Endometrium (tissue), 2 donors: ENCODE data around the gene ROR1.

Experiments used
- FAIRE-seq: peaks from 2 replicates; lab custom pipeline; 2012; peaks lifted over from hg19 to GRCh38; lab: Jason Lieb, UNC
- donor health status: control.
- donor health status: control.

Gene ROR1

DNA sequence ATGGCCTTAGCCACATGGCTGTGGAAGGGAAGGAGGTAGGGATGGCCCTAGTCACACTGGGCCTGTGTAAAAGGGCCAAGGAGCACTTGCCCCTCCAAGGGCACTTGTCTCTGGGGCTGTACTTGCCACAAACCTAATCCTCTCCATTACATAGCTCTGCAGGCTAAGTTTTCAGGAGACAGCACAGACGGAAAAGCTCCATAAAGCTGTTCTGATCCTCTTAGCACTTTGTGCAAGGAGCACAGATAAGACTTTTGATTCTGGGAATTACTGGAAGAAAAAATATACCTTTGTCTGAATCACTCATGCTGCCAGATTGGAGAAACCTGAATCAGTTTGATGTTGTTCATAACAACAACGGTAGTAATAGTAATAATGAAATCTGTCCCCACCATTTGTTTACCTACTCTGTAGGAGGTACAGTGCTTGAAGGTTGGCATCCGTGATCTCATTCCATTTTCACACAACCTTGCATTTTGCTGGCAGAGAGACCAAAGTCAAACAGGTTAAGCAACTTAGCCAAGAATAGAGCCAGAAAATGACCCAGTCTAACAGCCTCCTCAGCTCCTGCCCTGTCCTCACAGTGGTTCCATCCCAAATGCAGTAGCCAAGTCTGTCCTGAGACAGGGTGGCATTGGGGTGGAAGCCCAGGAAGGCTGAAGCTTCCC is 207.1 kb downstream of the ROR1 start:
- FAIRE-seq, result no peak

GRCh38 chr1:63981408-63981773 is 207.6 kb downstream of the ROR1 start:
- no peak for FAIRE-seq

- FAIRE-seq, result no peak
Observed at GRCh38 chr1:63982201-63982600, 208.4 kb downstream of the ROR1 start.

DNA sequence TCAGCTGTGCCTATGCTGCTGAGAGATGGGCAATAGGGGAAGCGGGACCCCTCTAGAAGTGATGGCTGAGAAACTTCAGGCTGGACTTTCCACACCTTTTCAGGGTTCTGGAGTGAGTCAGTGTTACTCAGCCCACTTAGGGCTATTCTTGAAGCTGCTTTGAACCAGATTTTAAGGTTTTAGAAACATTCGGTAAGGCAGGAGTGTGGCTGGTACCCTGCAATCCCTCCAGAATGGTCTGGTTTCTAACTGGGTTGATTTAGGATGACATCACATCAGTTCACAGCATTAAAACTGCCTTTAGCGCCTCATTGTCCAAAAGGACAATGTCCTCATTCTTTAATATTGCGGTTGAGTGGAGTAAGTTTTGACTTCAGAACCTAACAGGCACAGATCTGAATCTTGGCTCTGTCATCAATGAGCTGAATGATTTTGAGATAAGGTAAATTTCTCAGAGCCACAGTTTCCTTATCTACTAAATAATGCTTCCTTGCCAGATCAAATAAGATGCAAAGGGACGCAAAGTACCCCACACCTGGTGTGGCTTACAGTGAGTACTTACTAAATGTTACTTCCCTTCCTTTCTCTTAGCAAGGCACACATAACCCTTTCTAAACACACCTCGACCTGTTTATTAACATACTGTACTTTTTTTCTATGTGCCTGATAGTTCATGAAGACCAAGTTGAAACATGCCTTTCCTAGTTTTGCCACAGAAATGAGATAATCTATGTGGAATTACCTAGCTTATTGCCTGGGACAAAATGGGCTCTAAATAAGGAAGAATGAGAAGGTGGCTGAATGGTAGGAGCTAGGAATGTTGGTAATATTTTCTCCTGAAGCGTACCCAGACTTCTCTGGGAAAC is 209.8 kb downstream of the ROR1 start:
- no peak for FAIRE-seq

DNA sequence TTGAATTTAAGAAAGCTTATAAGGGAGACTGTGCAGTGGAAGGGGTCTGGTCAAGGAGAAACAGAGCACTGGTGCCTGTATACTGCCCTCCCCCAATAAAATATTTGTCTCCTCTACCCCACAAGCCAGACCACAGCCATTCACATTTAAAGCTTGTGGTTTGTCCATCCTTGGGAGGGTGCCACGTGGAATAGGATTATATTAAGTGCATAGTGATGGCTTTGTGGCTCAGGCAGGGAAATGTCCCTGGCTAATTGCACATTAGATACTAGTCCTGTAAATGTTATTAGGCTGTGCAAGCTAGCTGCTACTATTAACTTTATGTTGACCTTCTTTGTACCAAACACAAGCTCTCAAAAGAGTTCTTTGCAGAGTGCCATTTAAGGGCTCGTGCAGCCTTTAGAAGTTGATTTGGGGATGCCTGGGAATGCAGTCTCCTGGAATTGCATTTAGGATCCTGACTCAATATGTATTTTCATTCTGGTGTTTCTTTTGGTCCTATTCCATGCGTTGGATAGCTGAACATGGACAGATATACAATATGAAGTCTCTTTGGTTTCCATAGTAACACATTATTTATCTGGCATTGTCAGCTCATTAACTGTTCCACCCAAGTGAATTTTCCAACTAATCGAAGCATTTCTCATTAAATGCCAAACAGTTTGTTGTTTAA is 210.6 kb downstream of the ROR1 start:
- FAIRE-seq, result no peak

- no peak for FAIRE-seq
Observed at GRCh38 chr1:63984930-63985290, 211.1 kb downstream of the ROR1 start.

DNA sequence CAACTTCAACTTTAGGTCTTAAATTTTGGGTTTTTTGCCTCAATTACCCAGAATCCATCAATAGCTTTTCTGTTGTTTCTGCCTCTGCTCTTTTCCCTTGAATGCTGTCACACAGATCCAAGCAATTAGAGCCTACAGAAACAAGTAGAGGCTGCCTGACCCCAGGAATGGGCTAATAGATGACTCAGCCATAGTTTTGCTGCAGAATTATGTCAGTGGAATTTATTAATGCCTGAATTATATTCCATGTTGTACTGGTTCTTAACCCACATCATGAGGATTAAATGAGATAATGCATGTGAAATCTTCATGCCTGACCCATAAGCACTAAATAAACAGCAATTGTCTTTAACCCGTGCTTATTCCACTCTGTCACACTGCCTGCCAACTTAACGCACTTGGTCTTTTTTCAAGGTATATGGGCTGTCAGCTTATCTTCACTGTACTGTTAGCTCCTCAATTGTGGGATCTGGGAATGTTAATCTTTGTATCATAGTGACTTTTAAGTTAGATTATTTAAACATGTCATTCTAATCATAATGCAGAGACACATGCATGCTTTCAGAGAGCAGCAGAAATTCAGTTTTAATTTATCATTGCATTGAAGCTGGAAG is 213.3 kb downstream of the ROR1 start:
- no peak for FAIRE-seq

GRCh38 chr1:63987628-63988024 is 213.8 kb downstream of the ROR1 start:
- FAIRE-seq, result no peak

GRCh38 chr1:63988941-63989340 is 215.1 kb downstream of the ROR1 start:
- no peak for FAIRE-seq

DNA sequence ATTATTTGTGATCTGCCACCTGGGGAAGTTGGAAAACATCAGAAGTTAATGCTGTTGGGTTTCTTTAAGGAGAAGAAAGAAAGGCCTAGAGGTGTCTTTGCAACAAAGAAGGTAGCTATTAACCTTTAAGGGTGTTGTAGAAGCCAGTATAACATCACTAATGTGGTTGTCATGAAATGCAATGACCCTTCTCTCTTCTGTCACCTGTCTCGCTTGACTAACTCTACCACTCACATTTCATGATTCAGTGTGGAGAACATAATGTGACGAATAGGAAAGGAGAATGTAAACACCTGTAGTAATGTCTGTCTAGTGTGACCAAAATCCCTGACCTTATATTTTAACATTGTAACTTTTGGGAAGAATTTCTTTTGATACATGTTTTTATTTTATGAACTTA is 217.9 kb downstream of the ROR1 start:
- FAIRE-seq, result no peak

DNA sequence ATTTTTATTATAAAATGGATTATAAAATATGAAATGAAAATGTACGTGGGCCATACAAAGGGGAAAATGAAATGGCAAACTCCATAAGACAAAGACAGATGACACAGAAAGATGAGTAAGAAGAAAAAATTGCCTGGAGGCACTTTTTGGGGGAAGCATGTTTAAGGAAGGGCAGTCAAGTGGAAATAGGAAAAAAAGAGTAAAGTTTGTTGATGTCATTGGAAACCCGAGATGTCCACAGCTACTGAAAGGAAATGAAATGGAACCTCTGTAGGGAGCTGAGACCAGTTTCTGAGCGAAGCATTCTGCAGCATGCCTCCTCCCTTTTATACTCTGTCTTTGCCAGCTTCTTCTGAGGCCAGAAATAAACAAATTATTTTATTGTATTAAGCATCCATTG is 226.2 kb downstream of the ROR1 start:
- no peak for FAIRE-seq

- no peak for FAIRE-seq
Observed at GRCh38 chr1:64001038-64001437, 227.2 kb downstream of the ROR1 start.

DNA sequence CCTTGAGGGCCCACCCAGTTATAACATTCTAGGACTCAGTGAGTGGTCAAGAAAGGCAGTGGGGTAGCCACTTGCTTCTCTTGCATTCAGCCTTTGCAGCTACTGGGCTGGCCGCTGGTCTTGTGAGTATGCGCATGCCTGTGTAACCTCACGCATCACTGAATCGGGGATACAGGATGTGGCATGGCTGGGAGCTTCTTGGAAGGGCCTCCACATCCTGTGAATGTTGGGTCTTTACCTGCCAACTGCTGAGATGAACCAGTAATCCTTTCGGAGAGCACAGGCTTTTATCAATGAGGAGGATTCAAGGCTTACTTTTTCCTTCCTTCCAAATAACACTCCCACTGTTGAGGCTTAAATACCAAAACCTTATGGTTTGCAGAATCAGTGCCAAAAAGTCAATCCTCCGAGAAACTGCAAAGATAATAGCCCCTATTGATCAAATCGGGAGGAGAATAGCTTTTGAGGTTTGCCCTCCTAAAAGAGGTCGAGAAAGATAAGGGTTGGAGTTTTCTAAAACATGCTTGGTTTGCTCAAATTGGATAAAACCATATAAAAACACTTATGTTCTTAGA is 230.7 kb downstream of the ROR1 start:
- FAIRE-seq, result no peak

- no peak for FAIRE-seq
Observed at GRCh38 chr1:64005801-64006200, 232.0 kb downstream of the ROR1 start.

DNA sequence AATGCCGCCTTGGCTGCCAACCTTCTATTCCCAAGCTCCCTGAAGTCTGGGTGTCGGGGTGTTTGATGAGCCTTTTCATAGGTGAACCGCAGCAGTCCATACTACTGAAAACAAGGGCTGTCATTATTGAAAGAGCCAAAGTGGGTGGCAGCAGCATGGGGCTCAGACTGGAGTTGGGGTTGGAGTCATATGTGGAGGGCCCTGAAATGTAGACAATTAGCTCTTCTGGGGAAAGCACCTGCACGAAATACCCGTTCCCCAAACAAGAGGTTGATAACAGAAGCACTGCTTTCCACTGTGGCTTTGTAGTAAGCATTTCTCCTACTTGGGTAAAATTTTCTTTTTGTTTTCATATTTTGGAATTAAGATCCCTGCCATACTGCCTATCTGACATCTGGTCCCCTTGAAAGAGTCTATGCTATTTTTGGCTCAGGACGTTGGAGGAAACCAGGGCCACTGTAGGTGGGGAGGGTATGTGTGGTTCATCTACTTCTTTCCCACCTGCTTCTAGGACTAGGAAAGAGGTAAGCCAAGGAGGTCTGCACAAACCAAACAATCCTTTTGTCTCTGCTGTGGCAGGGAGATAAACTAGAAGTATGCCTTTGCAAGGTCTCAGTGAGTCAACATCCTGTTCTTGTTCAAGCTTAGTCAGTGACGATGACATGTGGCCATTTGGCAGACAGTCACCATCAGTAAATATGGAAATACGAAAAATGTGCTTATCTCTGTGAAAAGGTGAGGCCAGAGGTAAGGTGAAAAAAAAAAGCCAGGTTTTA is 232.6 kb downstream of the ROR1 start:
- FAIRE-seq, result no peak

- no peak for FAIRE-seq
Observed at GRCh38 chr1:64010316-64010715, 236.5 kb downstream of the ROR1 start.

GRCh38 chr1:64013395-64013794 is 239.6 kb downstream of the ROR1 start:
- no peak for FAIRE-seq

DNA sequence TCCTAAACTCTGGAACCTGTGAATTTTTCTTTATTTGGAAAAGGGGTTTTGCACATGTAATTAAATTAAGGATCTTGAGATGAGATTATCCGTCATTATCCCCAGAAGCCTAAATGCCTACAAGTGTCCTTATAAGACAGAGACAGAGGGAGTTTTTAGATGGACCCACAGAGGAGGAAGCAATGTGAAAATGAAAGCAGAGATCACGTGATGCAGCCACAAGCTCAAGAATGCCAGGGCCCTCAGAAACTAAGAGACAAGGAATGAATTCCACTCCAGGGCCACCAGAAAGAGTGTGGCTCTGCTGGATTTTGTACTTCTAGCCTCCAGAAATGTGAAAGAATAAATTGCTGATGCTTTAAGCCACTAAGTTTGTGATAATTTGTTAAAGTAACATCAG is 246.0 kb downstream of the ROR1 start:
- FAIRE-seq, result no peak

DNA sequence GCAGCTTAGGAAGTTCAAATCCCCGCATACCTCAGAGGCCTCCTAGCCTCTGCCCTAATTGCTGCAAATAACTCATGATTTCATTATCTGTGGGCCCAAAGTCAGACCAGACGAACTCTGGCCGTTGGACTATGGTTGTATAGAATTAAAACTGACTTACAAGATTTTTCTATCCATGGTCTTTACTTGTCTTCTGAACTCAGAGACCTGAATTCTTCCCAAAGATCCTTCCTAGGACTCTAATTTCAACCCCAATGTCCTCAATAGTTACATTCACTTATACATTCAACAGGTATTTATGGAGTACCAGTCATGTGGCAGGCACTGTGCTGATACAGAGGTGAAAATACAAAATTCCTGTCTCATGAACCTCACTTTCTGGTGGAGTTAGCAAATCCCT is 247.2 kb downstream of the ROR1 start:
- no peak for FAIRE-seq

- no peak for FAIRE-seq
Observed at GRCh38 chr1:64025051-64025450, 251.2 kb downstream of the ROR1 start.

DNA sequence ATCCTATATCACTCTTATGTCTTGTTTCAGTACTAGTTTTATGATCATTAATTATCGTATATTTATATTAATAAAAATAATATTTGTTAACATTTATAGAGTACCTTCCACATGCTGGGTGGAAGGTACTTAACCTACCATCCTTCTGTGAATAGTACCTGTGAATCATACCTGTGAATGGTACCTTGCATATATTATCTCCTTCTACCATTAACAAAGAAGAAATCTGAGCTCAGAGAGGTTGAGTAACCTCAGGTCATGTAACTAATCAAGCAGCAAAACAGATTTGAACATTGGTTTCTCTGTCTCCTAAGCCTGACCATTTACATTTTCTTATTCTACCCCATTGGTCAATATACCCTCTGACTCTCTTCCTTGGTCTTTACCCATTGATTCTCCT is 255.2 kb downstream of the ROR1 start:
- FAIRE-seq, result no peak

DNA sequence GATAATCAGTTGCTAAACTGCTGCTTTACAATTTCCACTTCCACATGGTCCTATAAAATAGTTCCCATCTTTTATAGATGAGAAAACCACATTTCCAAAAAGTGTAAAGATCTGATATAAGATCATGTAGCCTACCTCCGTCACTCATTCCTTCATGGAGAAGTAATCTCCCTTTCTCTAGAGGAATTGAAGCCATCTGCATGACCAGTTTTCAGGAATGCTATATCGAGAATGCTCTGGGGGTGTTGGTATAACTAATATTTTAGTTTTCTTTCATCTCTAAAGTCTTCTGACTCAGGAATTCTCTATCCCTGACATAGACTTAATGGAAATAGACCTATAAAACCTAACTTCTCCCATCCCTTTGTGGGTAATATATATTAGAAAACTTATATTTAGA is 256.6 kb downstream of the ROR1 start:
- no peak for FAIRE-seq
